Measurements from ENCODE around the gene ZBTB20.

ZBTB20 gene

GRCh38 chr3:114848082-114848481 is 299.0 kb downstream of the ZBTB20 start:
- in situ Hi-C loops (cut with MboI; ENCODE audit: low pct_unique_long_range_greater_than_20kb, low sequenced_read_pairs, unreplicated experiment) = loop anchor here (25.0 kb wide), 2 partner anchors 839 to 939 kb away; no protein-coding TSS in a partner anchor
- DNase-seq (ENCODE audit: low spot score) = no peak
- no peak for TF ChIP-seq CTCF (IDR thresholded peaks at IDR 0.05; ENCODE audit: extremely low read depth, insufficient read depth, missing control alignments)

GRCh38 chr3:114847564-114847963 is 299.5 kb downstream of the ZBTB20 start:
- no peak for TF ChIP-seq CTCF (IDR thresholded peaks at IDR 0.05; ENCODE audit: extremely low read depth, insufficient read depth, missing control alignments)
- no peak for DNase-seq (ENCODE audit: low spot score)
- in situ Hi-C loops (cut with MboI; ENCODE audit: low pct_unique_long_range_greater_than_20kb, low sequenced_read_pairs, unreplicated experiment) = loop anchor here (25.0 kb wide), 2 partner anchors 840 to 940 kb away; no protein-coding TSS in a partner anchor

GRCh38 chr3:114846779-114847178 is 300.3 kb downstream of the ZBTB20 start:
- DNase-seq (ENCODE audit: low spot score) = no peak
- in situ Hi-C loops (cut with MboI; ENCODE audit: low pct_unique_long_range_greater_than_20kb, low sequenced_read_pairs, unreplicated experiment) = loop anchor here (25.0 kb wide), 2 partner anchors 841 to 941 kb away; no protein-coding TSS in a partner anchor
- TF ChIP-seq CTCF (IDR thresholded peaks at IDR 0.05; ENCODE audit: extremely low read depth, insufficient read depth, missing control alignments) = no peak

- no peak for DNase-seq (ENCODE audit: low spot score)
- in situ Hi-C loops (cut with MboI; ENCODE audit: low pct_unique_long_range_greater_than_20kb, low sequenced_read_pairs, unreplicated experiment) = loop anchor here (25.0 kb wide), 2 partner anchors 841 to 941 kb away; no protein-coding TSS in a partner anchor
- no peak for TF ChIP-seq CTCF (IDR thresholded peaks at IDR 0.05; ENCODE audit: extremely low read depth, insufficient read depth, missing control alignments)
These were observed 300.8 kb downstream of the ZBTB20 start for GRCh38 chr3:114846252-114846651.

GRCh38 chr3:114841515-114841914 is 305.6 kb downstream of the ZBTB20 start:
- in situ Hi-C loops (cut with MboI; ENCODE audit: low pct_unique_long_range_greater_than_20kb, low sequenced_read_pairs, unreplicated experiment) = loop anchor here (25.0 kb wide), 2 partner anchors 846 to 946 kb away; no protein-coding TSS in a partner anchor
- DNase-seq (ENCODE audit: low spot score) = no peak
- TF ChIP-seq CTCF (IDR thresholded peaks at IDR 0.05; ENCODE audit: extremely low read depth, insufficient read depth, missing control alignments) = no peak

- TF ChIP-seq CTCF (IDR thresholded peaks at IDR 0.05; ENCODE audit: extremely low read depth, insufficient read depth, missing control alignments) = no peak
- in situ Hi-C loops (cut with MboI; ENCODE audit: low pct_unique_long_range_greater_than_20kb, low sequenced_read_pairs, unreplicated experiment) = loop anchor here (25.0 kb wide), 2 partner anchors 848 to 948 kb away; no protein-coding TSS in a partner anchor
- DNase-seq (ENCODE audit: low spot score) = no peak
These were observed 307.6 kb downstream of the ZBTB20 start for GRCh38 chr3:114839476-114839875.
